Thoracic aorta (tissue), 2 donors: ENCODE data around the gene XRCC4. TPM values are rescaled to one million over a fixed set of nuclear protein-coding genes. Genes with fewer than 3 reads are reported as not detected.
"Not testable (repeated sequence)": the region's sequence is repeated elsewhere in the genome, so short reads cannot be mapped to it uniquely, and the experiment has no call there.

Source experiments
- ATAC-seq: fragments of 150-250 bp; one replicate; pipeline ENCODE4 v1.8.0; 2017; ENCODE audit warnings: low read depth; ENCODE audit not compliant: insufficient number of reproducible peaks, low FRiP score
- DNase-seq: peaks from one replicate; pipeline ENCODE4 v3.0.0-alpha.2; 2020; ENCODE audit warnings: low spot score
- H3K27ac ChIP-seq, 2 donors: fragments of 200-600 bp; sonication (generic); 1 replicate in 1 of 2; 2 replicates in 1 of 2; pipeline ENCODE4 v1.5.1; 2016; ENCODE audit warnings: mild to moderate bottlenecking in 2 of 2, moderate library complexity in 2 of 2
- H3K27me3 ChIP-seq: fragments of 200-600 bp; sonication (generic); replicated peaks from 2 replicates; pipeline ENCODE4 v1.6.0; 2016; ENCODE audit warnings: mild to moderate bottlenecking; ENCODE audit not compliant: insufficient read depth
- H3K36me3 ChIP-seq: fragments of 200-600 bp; sonication (generic); one replicate; pipeline ENCODE4 v1.5.1; 2016
- H3K4me1 ChIP-seq, 2 donors: fragments of 200-600 bp; sonication (generic); 1 replicate in 1 of 2; 2 replicates in 1 of 2; pipeline versions ENCODE4 v1.5.1 to v1.6.0; 2016; ENCODE audit warnings: low read depth in 2 of 2, mild to moderate bottlenecking in 1 of 2; ENCODE audit not compliant: control insufficient read depth in 1 of 2
- H3K4me3 ChIP-seq: fragments of 200-600 bp; sonication (generic); 2 replicates; pipeline ENCODE4 v1.5.1; 2016; ENCODE audit warnings: mild to moderate bottlenecking
- H3K9me3 ChIP-seq: fragments of 200-600 bp; sonication (generic); 2 replicates; pipeline ENCODE4 v1.5.1; 2016
- total RNA-seq, 2 donors: library from RNA; depleted of rRNA; stranded (reverse); fragments of >200 nt; gene quantifications; one replicate each; pipeline versions ENCODE4 v1.1.0 to v1.2.3, GENCODE V29; 2016
- TF ChIP-seq, protein P1 (sequence below): fragments of 200-600 bp; sonication (generic); IDR thresholded peaks from one replicate; pipeline ENCODE4 v1.5.1; 2019; ENCODE audit warnings: antibody characterized with exemption

Gene XRCC4
- total RNA-seq, 2 donors from 2014 or later = 7.8 to 11.1 TPM

GRCh38 chr5:83353774-83354173, 276.4 kb downstream of the XRCC4 start:
- TF ChIP-seq, protein P1, sequence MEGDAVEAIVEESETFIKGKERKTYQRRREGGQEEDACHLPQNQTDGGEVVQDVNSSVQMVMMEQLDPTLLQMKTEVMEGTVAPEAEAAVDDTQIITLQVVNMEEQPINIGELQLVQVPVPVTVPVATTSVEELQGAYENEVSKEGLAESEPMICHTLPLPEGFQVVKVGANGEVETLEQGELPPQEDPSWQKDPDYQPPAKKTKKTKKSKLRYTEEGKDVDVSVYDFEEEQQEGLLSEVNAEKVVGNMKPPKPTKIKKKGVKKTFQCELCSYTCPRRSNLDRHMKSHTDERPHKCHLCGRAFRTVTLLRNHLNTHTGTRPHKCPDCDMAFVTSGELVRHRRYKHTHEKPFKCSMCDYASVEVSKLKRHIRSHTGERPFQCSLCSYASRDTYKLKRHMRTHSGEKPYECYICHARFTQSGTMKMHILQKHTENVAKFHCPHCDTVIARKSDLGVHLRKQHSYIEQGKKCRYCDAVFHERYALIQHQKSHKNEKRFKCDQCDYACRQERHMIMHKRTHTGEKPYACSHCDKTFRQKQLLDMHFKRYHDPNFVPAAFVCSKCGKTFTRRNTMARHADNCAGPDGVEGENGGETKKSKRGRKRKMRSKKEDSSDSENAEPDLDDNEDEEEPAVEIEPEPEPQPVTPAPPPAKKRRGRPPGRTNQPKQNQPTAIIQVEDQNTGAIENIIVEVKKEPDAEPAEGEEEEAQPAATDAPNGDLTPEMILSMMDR = no peak
- Histone ChIP-seq H3K27ac (no peak overlapping the region), H3K36me3 (no peaks in the 10 kb centered on the region), H3K4me3 (no peak overlapping the region), H3K9me3 (no peaks in the 10 kb centered on the region), H3K4me1 (no peaks in the 10 kb centered on the region), H3K27me3 (no peaks in the 10 kb centered on the region)
- ATAC-seq (no peak), DNase-seq (no peak)

DNA sequence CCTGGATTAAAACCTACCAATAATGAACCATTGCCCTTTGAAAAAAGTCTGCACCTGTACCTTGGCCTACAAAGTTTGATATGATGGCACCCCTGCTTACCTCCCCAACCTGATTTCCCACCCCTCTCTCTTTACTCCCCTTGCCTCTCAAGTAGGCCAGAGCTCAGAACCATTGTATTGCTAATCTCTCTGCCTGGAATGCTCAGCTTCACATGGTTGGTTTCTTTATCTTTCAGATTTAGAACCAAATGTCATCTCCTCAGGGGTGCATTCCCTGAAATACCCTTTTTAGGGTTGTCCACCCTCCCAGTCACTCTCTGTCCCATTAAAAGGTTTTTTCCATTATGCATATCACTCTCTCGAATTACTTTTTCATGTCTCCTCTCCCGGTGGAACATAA, 277.6 kb downstream of the XRCC4 start:
- no peaks in the 10 kb centered on the region for H3K36me3 ChIP-seq
- no peaks in the 10 kb centered on the region for H3K4me1 ChIP-seq
- no peak overlapping the region for H3K27ac ChIP-seq
- TF ChIP-seq, protein P1 = no peak
- DNase-seq = no peak
- H3K4me3 ChIP-seq = no peak overlapping the region
- H3K27me3 ChIP-seq = no peaks in the 10 kb centered on the region
- no peaks in the 10 kb centered on the region for H3K9me3 ChIP-seq
- ATAC-seq = no peak

DNA sequence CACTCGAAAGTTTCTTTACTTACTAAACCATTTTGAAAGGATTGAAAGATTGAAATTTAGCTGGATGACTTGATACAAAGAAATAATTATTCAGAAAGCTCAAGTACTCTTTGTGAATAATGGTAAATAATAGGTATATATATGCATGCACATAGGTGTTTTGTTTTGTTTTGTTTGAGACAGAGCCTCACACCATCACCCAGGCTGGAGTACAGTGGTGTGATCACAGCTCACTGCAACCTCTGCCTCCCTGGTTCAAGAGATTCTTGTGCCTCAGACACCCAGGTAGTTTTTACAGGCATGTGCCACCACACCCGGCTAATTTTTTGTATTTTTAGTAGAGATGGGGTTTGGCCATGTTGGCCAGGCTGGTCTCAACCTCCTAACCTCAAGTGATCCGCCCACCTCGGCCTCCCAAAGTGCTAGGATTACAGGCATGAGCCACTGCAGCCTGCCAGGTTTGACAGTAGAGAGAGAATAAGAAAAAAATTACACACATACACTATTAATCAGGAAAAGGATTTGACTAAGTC, 278.2 kb downstream of the XRCC4 start:
- not testable (repeated sequence) for H3K36me3 ChIP-seq, H3K9me3 ChIP-seq, ATAC-seq

DNA sequence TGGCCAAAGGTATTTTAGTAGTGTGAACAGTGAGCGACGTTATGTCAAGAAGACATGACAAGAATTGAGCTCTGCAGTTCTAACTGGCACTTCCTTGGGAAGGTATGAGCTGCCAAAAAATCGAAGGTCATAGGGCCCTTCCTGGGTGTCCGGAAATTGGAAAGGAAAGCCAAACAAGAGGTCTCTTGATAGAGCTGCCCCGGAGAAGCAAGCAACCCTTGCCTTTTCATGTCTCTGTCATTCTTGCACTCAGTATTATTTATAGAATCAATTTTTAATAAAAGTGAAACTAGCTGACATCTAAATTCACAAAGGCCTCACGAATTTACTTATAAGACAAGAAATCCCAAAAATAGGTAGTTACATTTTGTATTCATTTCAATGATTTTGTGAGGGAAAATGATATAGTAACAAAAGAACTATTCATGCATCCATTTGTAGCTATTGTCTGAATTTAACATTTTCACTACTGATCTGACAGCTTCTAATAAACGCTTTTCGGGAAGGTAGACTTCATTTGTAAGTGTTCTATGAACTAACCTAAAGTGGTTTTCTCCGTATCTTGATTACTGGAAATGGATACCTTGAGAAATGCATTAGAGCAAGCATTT, 280.4 kb downstream of the XRCC4 start:
- H3K4me3 ChIP-seq = no peak overlapping the region
- H3K27ac ChIP-seq = no peak overlapping the region
- TF ChIP-seq, protein P1 = no peak
- H3K4me1 ChIP-seq = no peaks in the 10 kb centered on the region
- H3K27me3 ChIP-seq = no peaks in the 10 kb centered on the region
- no peak for ATAC-seq
- no peaks in the 10 kb centered on the region for H3K9me3 ChIP-seq
- no peak for DNase-seq
- H3K36me3 ChIP-seq = no peaks in the 10 kb centered on the region

More for the DNA sequence above, 278.2 kb downstream of the XRCC4 start:
- H3K4me3 ChIP-seq, H3K27me3 ChIP-seq, DNase-seq, H3K4me1 ChIP-seq, H3K27ac ChIP-seq: not testable (repeated sequence)

DNA sequence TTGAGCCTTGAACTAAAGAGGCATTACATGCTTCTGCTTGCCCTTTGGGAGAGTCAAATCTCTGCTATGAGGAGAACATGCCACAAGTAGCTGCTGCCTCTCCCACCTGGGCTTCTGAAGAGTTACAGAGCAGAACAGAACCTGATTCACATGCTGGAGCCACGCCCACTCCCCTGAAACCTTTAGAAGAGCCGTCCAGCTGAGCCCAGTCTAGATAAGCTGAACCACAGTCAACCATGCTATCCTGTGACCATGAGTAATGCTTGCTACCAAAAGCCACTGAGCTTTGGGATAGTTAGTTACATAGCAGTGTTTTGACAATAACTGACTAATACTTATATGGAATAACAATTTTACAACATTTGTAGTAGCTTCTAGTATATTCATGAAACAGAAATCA, 283.2 kb downstream of the XRCC4 start:
- ATAC-seq = no peak
- H3K4me3 ChIP-seq = no peak overlapping the region
- no peaks in the 10 kb centered on the region for H3K36me3 ChIP-seq
- TF ChIP-seq, protein P1 = no peak
- no peaks in the 10 kb centered on the region for H3K27me3 ChIP-seq
- no peak overlapping the region for H3K27ac ChIP-seq
- no peak for DNase-seq
- no peaks in the 10 kb centered on the region for H3K9me3 ChIP-seq
- no peaks in the 10 kb centered on the region for H3K4me1 ChIP-seq

DNA sequence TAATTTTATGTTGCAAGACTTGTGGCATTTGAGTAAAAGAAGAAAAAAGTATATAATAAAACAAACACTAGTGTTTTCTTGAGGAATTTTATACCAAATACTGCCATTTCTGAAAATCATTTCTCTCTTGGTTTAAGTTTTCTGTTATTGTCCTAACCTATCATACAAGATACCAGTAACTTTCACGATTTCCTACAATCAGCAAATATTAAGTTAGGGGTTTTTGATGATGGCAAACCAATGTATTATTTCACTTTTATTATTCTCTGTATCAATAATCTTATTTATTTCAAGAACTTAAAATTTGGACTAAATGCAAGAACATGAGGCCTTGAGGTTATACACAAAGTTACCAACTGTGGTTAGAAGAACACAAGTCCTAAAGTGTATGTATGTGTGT, 285.2 kb downstream of the XRCC4 start:
- H3K4me3 ChIP-seq = no peak overlapping the region
- no peak overlapping the region for H3K27ac ChIP-seq
- ATAC-seq (no peak), DNase-seq (no peak)
- no peaks in the 10 kb centered on the region for H3K27me3 ChIP-seq
- H3K4me1 ChIP-seq = no peaks in the 10 kb centered on the region
- TF ChIP-seq, protein P1 = no peak
- H3K9me3 ChIP-seq = no peaks in the 10 kb centered on the region
- no peaks in the 10 kb centered on the region for H3K36me3 ChIP-seq
